ENCODE results near the gene CCDC121.
A peak's percentile ranks its signal among the peaks of the same experiment; 100 is the strongest.

The CCDC121 gene

DNA sequence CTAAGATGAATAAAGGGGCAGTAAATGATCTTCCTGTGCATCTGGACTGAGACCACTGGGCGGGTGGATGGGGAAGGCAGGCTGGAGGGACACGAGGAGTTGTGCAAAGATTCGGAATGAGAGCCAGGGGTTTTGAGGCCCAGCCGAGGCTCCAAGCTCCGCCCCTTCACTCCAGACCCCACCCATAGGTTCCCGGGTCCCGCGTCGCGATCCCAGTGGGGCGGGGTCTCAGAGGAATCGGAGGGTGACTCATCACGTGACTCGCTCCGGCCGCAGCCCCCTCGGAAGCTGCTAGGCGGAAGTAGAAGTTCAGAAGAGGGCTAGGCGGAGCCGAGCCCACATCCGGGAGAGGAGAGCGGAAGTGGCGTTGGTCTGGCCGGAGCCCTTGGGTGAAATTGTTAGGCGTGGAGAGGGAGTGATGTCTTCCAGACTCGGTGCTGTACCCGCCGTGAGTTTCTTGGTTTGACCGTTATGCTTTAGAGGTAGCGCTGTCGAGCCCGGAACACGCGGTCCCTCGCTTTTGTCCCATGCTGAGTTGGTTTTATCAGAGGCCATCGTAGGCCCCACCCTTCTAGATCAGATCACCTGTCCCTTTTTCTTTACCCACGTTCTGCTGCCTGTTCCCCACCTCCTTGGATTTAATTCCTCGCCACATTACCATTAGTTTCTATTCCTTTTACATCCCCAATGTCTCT is 46.0 kb downstream of the CCDC121 start, which contains the start of gene ZNF512:
Gene ZNF512, plus strand, starts transcription at position 348 of the 695 bp plus-strand sequence. Its CDS starts 71 bp downstream, at position 419.
- peak; percentile 57 to 69 (median 64) for DNase-seq (ENCODE audit: low read depth in 3 of 3)

DNA sequence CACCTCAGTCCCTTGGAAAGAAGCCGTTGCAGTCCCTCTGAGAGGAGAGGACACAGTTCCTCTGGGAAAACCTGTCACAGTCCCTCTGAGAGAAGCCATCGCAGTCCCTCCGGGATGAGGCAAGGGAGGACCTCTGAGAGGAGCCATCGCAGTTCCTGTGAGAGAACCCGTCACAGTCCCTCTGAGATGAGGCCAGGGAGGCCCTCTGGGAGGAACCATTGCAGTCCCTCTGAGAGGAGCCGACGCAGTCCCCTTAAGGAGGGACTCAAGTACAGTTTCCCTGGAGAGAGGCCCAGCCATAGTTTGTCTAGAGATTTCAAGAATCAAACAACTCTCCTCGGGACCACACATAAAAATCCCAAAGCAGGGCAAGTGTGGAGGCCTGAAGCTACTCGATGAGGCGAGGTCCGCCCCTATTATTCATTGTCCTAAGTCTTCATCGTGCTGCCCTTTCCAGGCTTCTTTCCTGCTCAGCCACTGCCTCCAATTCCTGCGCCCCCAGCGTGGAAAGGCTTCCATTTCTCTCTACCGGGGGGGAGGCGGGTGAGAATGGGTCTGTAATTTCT is 46.6 kb downstream of the CCDC121 start:
- DNase-seq (ENCODE audit: low read depth in 3 of 3): no peak

DNA sequence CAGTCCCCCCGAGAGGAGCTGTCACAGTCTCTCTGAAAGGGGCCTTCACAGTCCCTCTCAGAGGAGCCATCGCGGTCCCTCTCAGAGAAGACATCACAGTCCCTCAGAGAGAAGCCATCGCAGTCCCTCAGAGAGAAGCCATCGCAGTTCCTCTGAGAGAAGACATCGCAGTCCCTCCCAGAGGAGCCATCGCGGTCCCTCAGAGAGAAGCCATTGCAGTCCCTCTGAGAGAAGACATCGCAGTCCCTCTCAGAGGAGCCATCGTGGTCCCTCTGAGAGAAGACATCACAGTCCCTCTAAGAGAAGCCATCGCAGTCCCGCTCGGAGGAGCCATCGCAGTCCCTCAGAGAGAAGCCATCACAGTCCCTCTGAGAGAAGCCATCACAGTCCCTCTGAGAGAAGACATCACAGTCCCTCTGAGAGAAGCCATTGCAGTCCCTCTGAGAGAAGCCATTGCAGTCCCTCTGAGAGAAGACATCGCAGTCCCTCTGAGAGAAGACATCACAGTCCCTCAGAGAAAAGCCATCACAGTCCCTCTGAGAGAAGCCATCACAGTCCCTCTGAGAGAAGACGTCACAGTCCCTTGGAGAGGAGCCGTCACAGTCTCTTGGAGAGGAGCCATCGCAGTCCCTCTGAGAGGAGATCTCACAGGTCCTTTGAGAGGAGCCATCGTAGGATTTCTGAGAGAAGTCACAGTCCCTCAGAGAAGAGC is 47.2 kb downstream of the CCDC121 start:
- no peak for DNase-seq (ENCODE audit: low read depth in 3 of 3)

Data from stimulated activated CD4-positive, alpha-beta T cell treated with anti-CD3 and anti-CD28 coated beads, TNF-alpha, amount 100 ng/mL, for 4 hours (primary cell).